Chondrocyte (in vitro differentiated cells): ENCODE results near the gene USP25. TPM values are rescaled to one million over a fixed set of nuclear protein-coding genes. Genes with fewer than 3 reads are reported as not detected.

Source experiments
- DNase-seq: peaks from one replicate; pipeline ENCODE4 v3.0.0; 2021; ENCODE audit warnings: mixed read lengths, low spot score
- H3K27ac Mint-ChIP-seq: one replicate; pipeline ENCODE4 v1.8.0; 2021; ENCODE audit warnings: mild to moderate bottlenecking, moderate library complexity, mixed read lengths; ENCODE audit not compliant: unreplicated experiment
- H3K27me3 Mint-ChIP-seq: 2 replicates; pipeline ENCODE4 v1.8.0; 2021; ENCODE audit warnings: low read depth, mixed read lengths
- H3K36me3 Mint-ChIP-seq: 2 replicates; pipeline ENCODE4 v1.8.0; 2021; ENCODE audit warnings: low read depth, mixed read lengths
- H3K4me1 Mint-ChIP-seq: 2 replicates; pipeline ENCODE4 v1.8.0; 2021; ENCODE audit warnings: low read depth, mild to moderate bottlenecking, mixed read lengths
- H3K4me3 Mint-ChIP-seq: one replicate; pipeline ENCODE4 v1.8.0; 2021; ENCODE audit warnings: mild to moderate bottlenecking, moderate library complexity, mixed read lengths; ENCODE audit not compliant: unreplicated experiment
- H3K9me3 Mint-ChIP-seq: 2 replicates; pipeline ENCODE4 v1.8.0; 2021; ENCODE audit warnings: low read depth, mixed read lengths
- total RNA-seq: library from RNA; stranded (reverse); gene quantifications from 3 replicates; pipeline ENCODE4 v1.2.1, GENCODE V29; 2021
- TF ChIP-seq, protein P1 (sequence below): fragments of 200-600 bp; sonication (generic); IDR thresholded peaks from 2 replicates; pipeline ENCODE4 v1.5.0; 2021; ENCODE audit warnings: antibody characterized with exemption, mild to moderate bottlenecking, moderate library complexity

The USP25 gene
- total RNA-seq, 1 donor from 2014 or later = 58.9 TPM

DNA sequence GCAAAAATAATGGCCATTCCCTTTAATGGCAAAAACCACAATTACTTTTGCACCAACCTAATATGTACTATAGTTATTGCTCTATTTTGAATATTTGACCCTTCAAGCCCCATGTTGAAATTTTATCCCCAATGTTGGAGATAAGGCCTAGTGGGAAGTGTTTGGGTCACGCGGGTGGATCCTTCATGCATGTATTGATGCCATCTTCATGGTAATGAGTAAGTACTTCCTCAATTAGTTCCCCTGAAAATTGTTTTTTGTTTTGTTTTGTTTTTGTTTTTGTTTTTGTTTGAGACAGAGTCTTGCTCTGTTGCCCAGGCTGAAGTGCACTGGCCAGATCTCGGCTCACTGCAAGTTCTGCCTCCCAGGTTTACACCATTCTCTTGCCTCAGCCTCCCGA lies 9.8 kb upstream of the USP25 start:
- Mint-ChIP-seq H3K27me3 (no peaks in the 10 kb centered on the region), H3K36me3 (no peaks in the 10 kb centered on the region), H3K4me3 (no peak overlapping the region), H3K9me3 (peaks cover 10% of the 10 kb centered on the region), H3K4me1 (peaks cover 4% of the 10 kb centered on the region), H3K27ac (no peak overlapping the region)
- TF ChIP-seq, protein P1, sequence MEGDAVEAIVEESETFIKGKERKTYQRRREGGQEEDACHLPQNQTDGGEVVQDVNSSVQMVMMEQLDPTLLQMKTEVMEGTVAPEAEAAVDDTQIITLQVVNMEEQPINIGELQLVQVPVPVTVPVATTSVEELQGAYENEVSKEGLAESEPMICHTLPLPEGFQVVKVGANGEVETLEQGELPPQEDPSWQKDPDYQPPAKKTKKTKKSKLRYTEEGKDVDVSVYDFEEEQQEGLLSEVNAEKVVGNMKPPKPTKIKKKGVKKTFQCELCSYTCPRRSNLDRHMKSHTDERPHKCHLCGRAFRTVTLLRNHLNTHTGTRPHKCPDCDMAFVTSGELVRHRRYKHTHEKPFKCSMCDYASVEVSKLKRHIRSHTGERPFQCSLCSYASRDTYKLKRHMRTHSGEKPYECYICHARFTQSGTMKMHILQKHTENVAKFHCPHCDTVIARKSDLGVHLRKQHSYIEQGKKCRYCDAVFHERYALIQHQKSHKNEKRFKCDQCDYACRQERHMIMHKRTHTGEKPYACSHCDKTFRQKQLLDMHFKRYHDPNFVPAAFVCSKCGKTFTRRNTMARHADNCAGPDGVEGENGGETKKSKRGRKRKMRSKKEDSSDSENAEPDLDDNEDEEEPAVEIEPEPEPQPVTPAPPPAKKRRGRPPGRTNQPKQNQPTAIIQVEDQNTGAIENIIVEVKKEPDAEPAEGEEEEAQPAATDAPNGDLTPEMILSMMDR = no peak
- DNase-seq = no peak

DNA sequence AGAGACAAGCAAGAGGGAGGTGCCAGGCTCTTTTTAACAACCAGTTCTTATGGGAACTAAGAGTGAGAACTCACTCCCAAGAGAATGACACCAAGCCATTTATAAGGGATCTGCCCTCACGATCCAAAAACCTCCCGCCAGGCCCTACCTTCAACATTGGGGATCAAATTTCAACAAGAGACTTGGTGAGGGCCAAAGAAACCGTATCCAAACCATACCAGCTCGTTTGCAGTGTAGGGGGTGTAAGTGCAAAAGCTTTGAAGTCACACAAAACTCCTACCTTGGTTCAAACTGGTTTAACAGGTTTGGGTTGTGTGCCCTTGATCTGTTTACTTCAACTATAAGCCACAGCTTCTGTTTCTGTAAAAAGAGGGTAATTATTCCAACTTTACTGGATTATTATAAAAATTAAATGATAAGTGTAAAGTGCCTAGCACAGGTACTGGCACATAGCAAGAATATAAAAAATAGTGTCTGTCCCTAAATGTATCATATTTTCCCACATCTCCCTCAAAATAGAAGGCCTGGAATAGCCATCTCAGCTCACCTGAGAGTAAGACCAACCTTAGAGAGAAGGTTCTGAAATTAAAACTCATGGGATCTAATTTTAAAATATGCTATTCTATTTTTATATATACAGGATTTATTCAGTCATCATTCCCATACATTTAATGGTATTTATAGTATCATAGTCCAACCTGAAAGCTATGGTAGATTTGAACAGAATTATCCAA lies 7.0 kb upstream of the USP25 start:
- H3K4me1 Mint-ChIP-seq = peaks cover 4% of the 10 kb centered on the region
- no peak for DNase-seq
- H3K36me3 Mint-ChIP-seq = no peaks in the 10 kb centered on the region
- H3K4me3 Mint-ChIP-seq = no peak overlapping the region
- peaks cover 10% of the 10 kb centered on the region for H3K9me3 Mint-ChIP-seq
- TF ChIP-seq, protein P1 = no peak
- no peak overlapping the region for H3K27ac Mint-ChIP-seq
- no peaks in the 10 kb centered on the region for H3K27me3 Mint-ChIP-seq

DNA sequence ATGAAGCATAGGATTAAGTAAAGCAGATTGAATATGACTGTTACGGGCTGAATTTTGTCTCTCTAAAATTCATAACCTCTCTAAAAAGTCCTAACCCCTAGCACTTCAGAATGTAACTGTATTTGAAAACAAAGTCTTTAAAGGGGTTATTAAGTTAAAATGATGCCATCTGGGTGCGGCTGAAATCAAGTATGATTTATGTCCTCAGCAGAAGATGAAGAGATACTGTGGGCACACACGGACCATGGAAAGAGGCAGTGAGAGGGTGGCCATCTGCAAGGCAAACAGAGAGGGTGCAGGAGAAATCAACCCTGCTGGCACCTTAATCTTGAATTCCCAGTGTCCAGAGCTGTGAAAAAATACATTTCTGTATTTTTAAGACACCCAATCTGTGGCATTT lies 3.8 kb upstream of the USP25 start:
- Mint-ChIP-seq H3K4me1 (peaks cover 12% of the 10 kb centered on the region), H3K4me3 (no peak overlapping the region)

DNA sequence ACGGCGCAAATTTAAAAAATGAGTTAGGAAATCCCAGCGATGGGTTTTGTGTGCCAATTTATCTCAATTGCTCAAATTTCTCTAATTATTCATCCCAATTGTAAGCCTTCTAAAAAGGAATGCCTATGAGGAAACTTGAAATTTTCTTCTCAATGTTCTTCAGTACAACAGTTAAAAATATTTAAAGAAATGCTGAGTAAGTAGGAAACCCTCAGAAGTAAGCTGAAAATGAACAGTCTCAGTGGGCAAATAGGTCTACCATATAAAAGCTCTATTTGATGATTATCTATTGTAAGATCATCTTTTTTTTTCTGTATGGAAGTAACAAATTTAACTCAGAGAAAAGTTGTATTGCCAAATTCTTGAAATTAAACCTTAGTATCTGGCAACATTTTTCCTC lies 1.7 kb upstream of the USP25 start:
- no peak for DNase-seq
- H3K9me3 Mint-ChIP-seq = no peaks in the 10 kb centered on the region
- no peak overlapping the region for H3K4me3 Mint-ChIP-seq
- H3K4me1 Mint-ChIP-seq = peaks cover 31% of the 10 kb centered on the region
- TF ChIP-seq, protein P1 = no peak
- H3K27ac Mint-ChIP-seq = no peak overlapping the region
- H3K27me3 Mint-ChIP-seq = no peaks in the 10 kb centered on the region
- no peaks in the 10 kb centered on the region for H3K36me3 Mint-ChIP-seq

More for the DNA sequence above, 3.8 kb upstream of the USP25 start:
- DNase-seq = no peak
- H3K27ac Mint-ChIP-seq = no peak overlapping the region
- peaks cover 5% of the 10 kb centered on the region for H3K9me3 Mint-ChIP-seq
- no peaks in the 10 kb centered on the region for H3K27me3 Mint-ChIP-seq
- TF ChIP-seq, protein P1 = no peak
- H3K36me3 Mint-ChIP-seq = no peaks in the 10 kb centered on the region

DNA sequence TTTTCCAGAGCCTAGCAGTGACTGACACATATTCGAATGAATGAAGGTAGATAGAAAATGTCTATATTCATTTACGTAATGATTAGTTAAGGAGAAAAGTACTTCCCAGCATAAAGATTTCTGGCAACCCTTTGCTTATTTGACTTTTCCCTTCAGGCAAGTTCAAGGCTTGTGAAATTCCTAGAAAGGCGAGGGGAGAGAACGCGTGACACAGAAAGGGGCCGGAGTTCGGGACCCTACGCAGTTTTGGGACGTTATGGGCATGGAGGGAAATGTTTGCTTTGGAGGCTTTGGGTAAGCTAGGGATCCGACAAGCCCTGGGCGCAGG lies 472 bp upstream of the USP25 start:
- peak overlapping the region; percentile 81 for H3K27ac Mint-ChIP-seq
- H3K36me3 Mint-ChIP-seq = no peaks in the 10 kb centered on the region

More for the DNA sequence above, 472 bp upstream of the USP25 start:
- peak overlapping the region; percentile 69 for H3K4me3 Mint-ChIP-seq
- H3K9me3 Mint-ChIP-seq = no peaks in the 10 kb centered on the region
- TF ChIP-seq, protein P1 = no peak
- H3K4me1 Mint-ChIP-seq = peaks cover 36% of the 10 kb centered on the region
- DNase-seq = no peak
- no peaks in the 10 kb centered on the region for H3K27me3 Mint-ChIP-seq
